Erythroblast (primary cell): ENCODE data around the gene EXOC6.

Experiments used
- GATA1 ChIP-seq: IDR thresholded peaks from 2 replicates; pipeline ENCODE4 v1.6.1; 2011; ENCODE audit warnings: low read depth, mild to moderate bottlenecking, control low read depth, low read length, moderate library complexity
- POLR2A ChIP-seq: IDR thresholded peaks from 2 replicates; pipeline ENCODE4 v1.6.1; 2011; ENCODE audit warnings: mild to moderate bottlenecking, low read length

DNA sequence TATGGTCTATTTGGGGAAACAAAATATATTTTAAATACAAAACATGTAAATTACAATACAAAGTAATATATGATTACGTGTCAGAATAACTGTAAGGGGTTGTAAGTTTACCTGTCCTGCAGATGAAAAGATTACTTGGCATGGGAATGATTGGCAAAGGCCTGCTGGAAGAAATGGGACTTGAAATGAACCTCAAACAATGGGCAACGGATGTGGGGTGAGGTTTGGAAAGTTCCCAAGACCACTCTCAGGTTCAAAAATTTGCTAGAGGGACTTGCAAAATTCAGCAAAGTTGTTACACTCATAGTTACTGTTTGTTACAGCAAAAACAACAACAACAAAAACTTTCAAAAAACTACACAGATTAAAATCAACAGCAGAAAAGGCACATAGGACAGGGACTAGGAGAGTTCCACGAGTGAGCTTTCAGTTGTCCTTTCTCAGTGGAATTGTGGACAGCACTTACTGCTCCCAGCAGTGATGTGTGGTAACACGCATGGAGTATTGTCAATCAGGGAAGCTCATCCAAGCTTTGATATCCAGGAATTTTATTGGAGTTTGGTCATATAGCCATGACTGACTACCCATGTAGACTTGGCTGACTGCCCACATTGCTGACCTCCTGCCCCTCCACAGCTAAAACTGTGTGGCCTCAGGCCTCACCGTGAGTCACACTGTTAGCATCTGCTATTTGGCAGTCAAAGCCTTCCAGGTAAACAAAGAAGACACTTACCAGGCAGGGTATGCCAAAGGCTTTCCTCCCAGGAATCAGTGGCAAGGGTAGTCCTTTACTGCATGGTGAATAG, 43.8 kb downstream of the EXOC6 start:
- TF ChIP-seq POLR2A (no peak), GATA1 (no peak)
